H1 (cell line): Measurements from ENCODE around the gene RAB11FIP3. TPM values are rescaled to one million over a fixed set of nuclear protein-coding genes. Genes with fewer than 3 reads are reported as not detected.

ENCODE experiments used
- CTCF ChIA-PET: fragments of 300-600 bp; sonication (Branson Sonifier 250); formaldehyde crosslinking; loops from one replicate; lab custom pipeline; 2021; ENCODE audit not compliant: partially characterized antibody; lab: Charles Lee
- POLR2A ChIA-PET: fragments of 300-600 bp; sonication (Branson Sonifier 250); formaldehyde crosslinking; loops from one replicate; lab custom pipeline; 2021; ENCODE audit warnings: inconsistent platforms; ENCODE audit not compliant: partially characterized antibody; lab: Charles Lee
- DNase-seq, 2 experiments: peaks; one replicate each; pipeline versions ENCODE4 v3.0.0 to v3.0.0-alpha.2; 2010 to 2022; ENCODE audit warnings: low spot score in 2 of 2, low read depth in 1 of 2, mixed read lengths in 1 of 2
- FAIRE-seq: peaks from 2 replicates; lab custom pipeline; 2011; peaks lifted over from hg19 to GRCh38; lab: Jason Lieb, UNC
- H2AFZ ChIP-seq: 2 replicates; pipeline ENCODE4 v1.8.1; 2012; ENCODE audit warnings: low read length, inconsistent platforms
- H2AK5ac ChIP-seq: 2 replicates; pipeline ENCODE4 v1.6.1; 2013; ENCODE audit warnings: low read depth, low read length
- H2BK120ac ChIP-seq: replicated peaks from 2 replicates; pipeline ENCODE3; 2013; ENCODE audit warnings: low read depth, low read length, inconsistent platforms
- H2BK12ac ChIP-seq: 2 replicates; pipeline ENCODE4 v1.6.1; 2013; ENCODE audit warnings: low read depth, low read length
- H2BK15ac ChIP-seq: 2 replicates; pipeline ENCODE4 v1.6.1; 2013; ENCODE audit warnings: low read length
- H2BK20ac ChIP-seq: 2 replicates; pipeline ENCODE4 v1.6.1; 2013; ENCODE audit warnings: low read length
- H2BK5ac ChIP-seq: 2 replicates; pipeline ENCODE4 v1.6.1; 2013; ENCODE audit warnings: low read depth, low read length
- H3K14ac ChIP-seq: 2 replicates; pipeline ENCODE4 v1.6.1; 2013; ENCODE audit warnings: inconsistent platforms; ENCODE audit not compliant: insufficient read length
- H3K18ac ChIP-seq: 2 replicates; pipeline ENCODE4 v1.6.1; 2013; ENCODE audit warnings: low read length; ENCODE audit errors: extremely low read depth
- H3K23ac ChIP-seq: 2 replicates; pipeline ENCODE4 v1.6.1; 2013; ENCODE audit warnings: inconsistent platforms; ENCODE audit not compliant: insufficient read length
- H3K23me2 ChIP-seq: 2 replicates; pipeline ENCODE4 v1.6.1; 2013; ENCODE audit warnings: low read depth, low read length
- H3K27ac ChIP-seq: 2 replicates; pipeline ENCODE4 v1.6.1; 2011; ENCODE audit warnings: low read depth, low read length, inconsistent platforms
- H3K27me3 ChIP-seq, 4 experiments: replicated peaks in 1 of 4; 1 replicate in 1 of 4; 2 replicates in 3 of 4; pipeline versions ENCODE4 v1.6.1 to v1.8.1; 2011 to 2013; ENCODE audit warnings: low read length in 3 of 4, mild to moderate bottlenecking in 3 of 4, inconsistent platforms in 2 of 4, mixed read lengths in 2 of 4, moderate library complexity in 1 of 4; ENCODE audit not compliant: control insufficient read depth in 3 of 4, insufficient read depth in 3 of 4; ENCODE audit errors: extremely low read depth in 1 of 4
- H3K36me3 ChIP-seq, 4 experiments: 2 replicates each; pipeline versions ENCODE4 v1.6.1 to v1.8.1; 2011 to 2013; ENCODE audit warnings: mild to moderate bottlenecking in 4 of 4, low read length in 3 of 4, moderate library complexity in 2 of 4, control low read depth in 1 of 4, inconsistent platforms in 1 of 4; ENCODE audit not compliant: insufficient read depth in 4 of 4, control insufficient read depth in 2 of 4
- H3K4ac ChIP-seq: replicated peaks from 2 replicates; pipeline ENCODE3; 2013; ENCODE audit warnings: low read length, low read depth, mixed read lengths, inconsistent platforms; ENCODE audit not compliant: insufficient read length
- H3K4me1 ChIP-seq, 4 experiments: replicated peaks in 1 of 4; 1 replicate in 1 of 4; 2 replicates in 3 of 4; pipeline versions ENCODE4 v1.6.1 to v1.8.1; 2011 to 2013; ENCODE audit warnings: low read length in 3 of 4, inconsistent platforms in 2 of 4, mixed read lengths in 1 of 4; ENCODE audit not compliant: insufficient read depth in 4 of 4, control insufficient read depth in 3 of 4
- H3K4me2 ChIP-seq, 2 experiments: 2 replicates each; pipeline versions ENCODE4 v1.6.1 to v1.8.1; 2011 to 2013; ENCODE audit warnings: low read depth in 2 of 2, low read length in 2 of 2, control low read depth in 1 of 2, inconsistent platforms in 1 of 2, mild to moderate bottlenecking in 1 of 2; ENCODE audit not compliant: insufficient read depth in 1 of 2
- H3K4me3 ChIP-seq, 4 experiments: fragments of 200-600, 300-600 bp in 1 of 4; sonication (generic), shearing (Covaris generic), sonication (Bioruptor Twin) in 1 of 4; 2 replicates each; pipeline versions ENCODE4 v1.5.1 to v1.8.1; 2011 to 2016; ENCODE audit warnings: low read length in 4 of 4, low read depth in 3 of 4, control low read depth in 2 of 4, inconsistent platforms in 2 of 4, mild to moderate bottlenecking in 2 of 4, mixed read lengths in 1 of 4, moderate library complexity in 1 of 4; ENCODE audit not compliant: insufficient read depth in 2 of 4; ENCODE audit errors: extremely low read depth in 1 of 4
- H3K56ac ChIP-seq: replicated peaks from 2 replicates; pipeline ENCODE3; 2013; ENCODE audit warnings: low read depth, mild to moderate bottlenecking, mixed read lengths, low read length, inconsistent platforms; ENCODE audit not compliant: insufficient read length
- H3K79me1 ChIP-seq: 2 replicates; pipeline ENCODE4 v1.6.1; 2013; ENCODE audit warnings: low read depth, low read length, control low read depth
- H3K79me2 ChIP-seq, 2 experiments: 2 replicates each; pipeline versions ENCODE4 v1.6.1 to v1.8.1; 2012 to 2013; ENCODE audit warnings: low read length in 2 of 2, mild to moderate bottlenecking in 2 of 2, inconsistent platforms in 1 of 2; ENCODE audit not compliant: insufficient read depth in 2 of 2, control insufficient read depth in 1 of 2
- H3K9ac ChIP-seq, 4 experiments: replicated peaks in 1 of 4; 1 replicate in 1 of 4; 2 replicates in 3 of 4; pipeline versions ENCODE4 v1.6.1 to v1.8.1; 2011 to 2013; ENCODE audit warnings: low read depth in 3 of 4, low read length in 3 of 4, control low read depth in 2 of 4, mild to moderate bottlenecking in 2 of 4, moderate library complexity in 2 of 4, inconsistent platforms in 1 of 4; ENCODE audit errors: extremely low read depth in 1 of 4
- H3K9me3 ChIP-seq, 2 experiments: 2 replicates each; pipeline versions ENCODE4 v1.6.1 to v1.8.1; 2012 to 2013; ENCODE audit warnings: mild to moderate bottlenecking in 2 of 2, moderate library complexity in 2 of 2, control low read depth in 1 of 2, inconsistent platforms in 1 of 2, low read depth in 1 of 2, low read length in 1 of 2, mixed read lengths in 1 of 2; ENCODE audit not compliant: insufficient read depth in 2 of 2
- H4K20me1 ChIP-seq, 2 experiments: replicated peaks in 1 of 2; 2 replicates each; pipeline versions ENCODE3 to v1.8.1; 2011 to 2013; ENCODE audit warnings: inconsistent platforms in 2 of 2, low read length in 2 of 2, mild to moderate bottlenecking in 1 of 2; ENCODE audit not compliant: insufficient read depth in 2 of 2, control insufficient read depth in 1 of 2
- H4K5ac ChIP-seq: 2 replicates; pipeline ENCODE4 v1.6.1; 2013; ENCODE audit warnings: low read length, low read depth, mixed read lengths, inconsistent platforms; ENCODE audit not compliant: insufficient read length
- H4K8ac ChIP-seq: 2 replicates; pipeline ENCODE4 v1.8.0; 2013; ENCODE audit warnings: mild to moderate bottlenecking, moderate library complexity, low read length, inconsistent platforms; ENCODE audit not compliant: insufficient read depth; ENCODE audit errors: extremely low read depth
- H4K91ac ChIP-seq: replicated peaks from 2 replicates; pipeline ENCODE3; 2013; ENCODE audit warnings: low read length, mixed read lengths, inconsistent platforms; ENCODE audit not compliant: insufficient read length
- BCL11A ChIP-seq, 2 experiments: IDR thresholded peaks; one replicate each; pipeline ENCODE4 v1.6.1; 2011; ENCODE audit warnings: low read depth in 2 of 2, low read length in 2 of 2, mild to moderate bottlenecking in 2 of 2
- EGR1 ChIP-seq: IDR thresholded peaks from 2 replicates; pipeline ENCODE4 v1.6.1; 2011; ENCODE audit warnings: low read depth, low read length, borderline replicate concordance
- EZH2 ChIP-seq: fragments of 200-600 bp; sonication (generic); IDR thresholded peaks from 2 replicates; pipeline ENCODE4 v1.7.1; 2012; ENCODE audit warnings: low read depth, mild to moderate bottlenecking, moderate library complexity, low read length, inconsistent platforms; ENCODE audit not compliant: severe bottlenecking
- FOSL1 ChIP-seq: IDR thresholded peaks from 2 replicates; pipeline ENCODE4 v1.6.1; 2011; ENCODE audit warnings: mild to moderate bottlenecking, low read depth, low read length, moderate library complexity; ENCODE audit not compliant: insufficient read depth
- JUND ChIP-seq: IDR thresholded peaks from 2 replicates; pipeline ENCODE4 v1.6.1; 2011; ENCODE audit warnings: mild to moderate bottlenecking, improper control_type of control experiment, low read length
- NANOG ChIP-seq: IDR thresholded peaks from 2 replicates; pipeline ENCODE4 v1.6.1; 2011; ENCODE audit warnings: low read length, low read depth, mild to moderate bottlenecking, inconsistent platforms; ENCODE audit not compliant: insufficient read depth, poor library complexity, severe bottlenecking
- POLR2AphosphoS5 ChIP-seq: IDR thresholded peaks from 2 replicates; pipeline ENCODE4 v1.6.1; 2011; ENCODE audit warnings: low read depth, low read length
- RFX5 ChIP-seq: IDR thresholded peaks from 2 replicates; pipeline ENCODE4 v1.6.1; 2011; ENCODE audit warnings: low read depth, low read length, improper control_type of control experiment, borderline replicate concordance
- SIRT6 ChIP-seq: IDR thresholded peaks from one replicate; pipeline ENCODE4 v1.7.1; 2012; ENCODE audit warnings: low read length, inconsistent platforms
- SP2 ChIP-seq: IDR thresholded peaks from 2 replicates; pipeline ENCODE4 v1.6.1; 2012; ENCODE audit warnings: mild to moderate bottlenecking, low read length, inconsistent platforms
- SRF ChIP-seq: IDR thresholded peaks from 2 replicates; pipeline ENCODE4 v1.6.1; 2011; ENCODE audit warnings: mild to moderate bottlenecking, low read depth, low read length, moderate library complexity
- WGBS, 2 experiments: shearing (Covaris generic) in 1 of 2; methylation state at CpG; one replicate each; pipeline versions ENCODE4 v1.1.6 to v1.1.7; 2013 to 2015; ENCODE audit warnings: low lambda C conversion rate in 2 of 2, mixed read lengths in 2 of 2, inconsistent platforms in 1 of 2, low coverage in 1 of 2, missing lambda C conversion rate in 1 of 2; ENCODE audit not compliant: insufficient replicate concordance in 2 of 2, insufficient coverage in 1 of 2, insufficient read length in 1 of 2; ENCODE audit errors: extremely low coverage in 1 of 2, missing lambda C conversion rate in 1 of 2; 5-methylcytosine and 5-hydroxymethylcytosine counted together
- polyA plus RNA-seq, 7 experiments: library from polyadenylated mRNA; depleted of rRNA in 3 of 7; stranded (reverse) in 5 of 7; unstranded in 2 of 7; fragments of >200 nt in 5 of 7; fragments of 200-250 nt in 2 of 7; gene quantifications; 1 replicate in 5 of 7; 2 replicates in 1 of 7; 4 replicates in 1 of 7; pipeline versions ENCODE4 v1.2.1 to v1.2.3, GENCODE V29; 2011 to 2013; ENCODE audit warnings: missing spikeins in 2 of 7, mixed read lengths in 2 of 7
- total RNA-seq: library from RNA; stranded (reverse); fragmentation: NEBNext Ultra II Directional; extraction: Animal tissue kit (Norgen Biotek cat#: 25700); gene quantifications from 2 replicates; pipeline ENCODE4 v1.2.1, GENCODE V29; 2021
- TF ChIP-seq, protein P1 (sequence below): IDR thresholded peaks from 2 replicates; pipeline ENCODE4 v1.6.1; 2012; ENCODE audit warnings: inconsistent platforms

RAB11FIP3 gene
- total and polyA plus RNA-seq, 2 of the 8 experiments (the other 6 are each of a cell fraction or from before 2014, with no cell fraction given) = 9.3 to 35.2 TPM

GRCh38 chr16:450785-451512, 25.5 kb downstream of the RAB11FIP3 start:
- H3K79me1 ChIP-seq = peaks cover 7% of the 10 kb centered on the region; the same call in 1 of the 2 replicates
- H4K91ac ChIP-seq = no peak overlapping the region
- CTCF ChIA-PET = interaction anchor here (0.6 to 1.7 kb wide), 7 partner anchors 10 to 47 kb away, joined by 3 to 7 read pairs (median 3); no protein-coding TSS in a partner anchor
- FAIRE-seq = no peak
- no peak overlapping the region for H3K14ac ChIP-seq
- no peak overlapping the region for H4K5ac ChIP-seq
- H2BK12ac ChIP-seq = no peak overlapping the region
- no peak overlapping the region for H2BK20ac ChIP-seq
- H3K18ac ChIP-seq = no peak overlapping the region
- no peaks in the 10 kb centered on the region; a peak in 1 of 7 replicates for H3K4me1 ChIP-seq
- no peak overlapping the region for H4K8ac ChIP-seq
- no peak overlapping the region for H2BK120ac ChIP-seq
- H3K4me3 ChIP-seq = no peak overlapping the region
- peaks cover 0 to 7% of the 10 kb centered on the region in 2 experiments; a peak in 2 of 4 replicates for H3K79me2 ChIP-seq
- no peak overlapping the region for H2BK5ac ChIP-seq
- no peaks in the 10 kb centered on the region for H3K9me3 ChIP-seq
- no peaks in the 10 kb centered on the region for H3K27me3 ChIP-seq
- H3K23me2 ChIP-seq = no peaks in the 10 kb centered on the region
- POLR2A ChIA-PET = interaction anchor here (0.7 to 1.3 kb wide), 2 partner anchors 47 to 64 kb away, joined by 3 to 4 read pairs; no protein-coding TSS in a partner anchor
- no peak overlapping the region for H2BK15ac ChIP-seq
- H3K4me2 ChIP-seq = no peak overlapping the region; a peak in 1 of 4 replicates
- no peak overlapping the region for H3K56ac ChIP-seq
- H3K9ac ChIP-seq = no peak overlapping the region
- peaks cover 0 to 1% of the 10 kb centered on the region in 2 experiments for H4K20me1 ChIP-seq
- H3K4ac ChIP-seq = no peak overlapping the region
- H3K36me3 ChIP-seq = no peaks in the 10 kb centered on the region
- no peak overlapping the region for H3K23ac ChIP-seq
- no peak overlapping the region; the same call in 1 of the 2 replicates for H2AK5ac ChIP-seq
- 87% methylated on average over 13 of the region's 14 CpGs; no CpG with 5 or more reads in 1 of the 2 experiments for WGBS, 2 experiments
- no peak overlapping the region for H3K27ac ChIP-seq
- H2AFZ ChIP-seq = no peak overlapping the region
- DNase-seq = no peak
- TF ChIP-seq JUND (no peak), SIRT6 (no peak), SRF (no peak), EGR1 (no peak), NANOG (no peak), EZH2 (no peak), POLR2AphosphoS5 (no peak), RFX5 (no peak), SP2 (no peak), FOSL1 (no peak), BCL11A (IDR thresholded peaks at IDR 0.05; ENCODE audit: low read depth in 2 of 2, low read length in 2 of 2) (no peak)
- TF ChIP-seq, protein P1, sequence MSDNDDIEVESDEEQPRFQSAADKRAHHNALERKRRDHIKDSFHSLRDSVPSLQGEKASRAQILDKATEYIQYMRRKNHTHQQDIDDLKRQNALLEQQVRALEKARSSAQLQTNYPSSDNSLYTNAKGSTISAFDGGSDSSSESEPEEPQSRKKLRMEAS = no peak
